ENCODE measurements around the gene INO80E.
A peak's percentile ranks its signal among the peaks of the same experiment; 100 is the strongest.
"Not testable (repeated sequence)": the region's sequence is repeated elsewhere in the genome, so short reads cannot be mapped to it uniquely, and the experiment has no call there.

The INO80E gene

DNA sequence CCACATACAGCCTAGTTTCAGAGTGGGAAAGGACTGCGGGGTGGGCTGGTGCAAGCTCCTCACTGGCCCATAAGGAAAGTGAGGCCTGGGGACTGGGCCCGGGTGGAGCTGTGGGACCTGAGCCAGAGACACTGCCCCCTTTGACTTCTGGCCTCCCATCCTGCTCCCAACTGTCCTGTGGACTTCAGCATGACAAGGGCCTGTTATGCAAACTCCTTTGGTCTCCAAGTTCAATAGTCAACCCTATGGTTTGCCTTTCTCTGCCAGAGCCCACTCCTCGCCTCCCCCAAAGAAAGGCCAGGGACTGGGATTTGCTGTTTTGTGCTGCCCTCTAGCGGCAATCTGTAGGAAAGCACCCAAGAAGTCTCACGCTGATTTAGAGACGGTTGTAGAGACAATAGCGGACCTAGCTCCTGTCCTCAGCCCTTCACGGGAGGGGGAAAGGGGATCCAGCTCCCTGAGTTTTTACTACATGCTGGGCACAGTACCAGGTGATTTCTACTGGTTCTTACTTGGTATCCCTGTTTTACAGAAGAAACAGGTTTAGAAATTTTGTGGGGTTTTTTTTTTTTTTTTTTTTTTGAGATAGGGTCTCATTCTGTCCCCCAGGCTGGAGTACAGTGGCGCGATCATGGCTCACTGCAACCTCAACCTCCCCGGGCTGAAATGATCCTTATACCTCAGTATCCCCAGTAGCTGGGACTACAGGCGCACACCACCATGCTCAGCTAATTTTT is 36.2 kb downstream of the INO80E start:
- peak; percentile 32 for DNase-seq (ENCODE audit: low read depth)

- DNase-seq (ENCODE audit: low read depth) = no peak
These were observed 37.2 kb downstream of the INO80E start for GRCh38 chr16:30033270-30033669.

DNA sequence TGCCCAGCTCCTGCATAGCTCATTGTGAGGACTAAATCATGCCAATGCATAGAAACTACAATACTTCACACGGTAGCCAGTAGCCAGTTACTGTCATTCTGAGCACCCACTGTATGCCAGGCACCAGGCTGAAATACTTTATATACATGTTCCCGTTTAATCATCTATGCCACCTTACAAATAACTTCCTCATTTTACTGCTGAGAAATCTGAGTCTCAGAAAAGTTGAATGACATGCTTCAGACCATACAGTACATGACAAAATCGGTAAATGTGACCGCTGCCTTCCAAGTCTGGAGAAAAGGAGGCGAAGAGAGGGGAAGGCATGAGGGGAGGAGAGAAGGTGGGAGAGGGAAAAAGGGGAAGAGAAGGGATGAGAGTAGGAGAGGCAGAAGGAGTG is 44.2 kb downstream of the INO80E start:
- no peak for DNase-seq (ENCODE audit: low read depth)

DNA sequence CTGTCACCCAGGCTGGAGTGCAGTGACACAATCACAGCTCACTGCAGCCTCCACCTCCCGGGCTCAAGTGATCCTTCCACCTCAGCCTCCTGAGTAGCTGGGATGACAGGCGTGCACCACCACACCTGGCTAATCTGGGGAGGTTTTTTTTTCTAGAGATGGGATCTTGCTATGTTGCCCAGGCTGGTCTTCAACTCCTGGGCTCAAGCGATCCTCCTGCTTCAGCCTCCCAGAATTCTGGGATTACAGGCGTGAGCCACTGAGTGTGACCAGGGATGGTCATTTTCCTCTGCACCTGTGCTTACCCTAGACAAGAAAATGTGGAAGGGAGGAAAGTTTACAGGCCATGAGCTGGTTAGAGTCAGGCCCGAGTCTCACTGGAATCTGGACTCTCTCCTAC is 44.6 kb downstream of the INO80E start:
- not testable (repeated sequence) for DNase-seq (ENCODE audit: low read depth)

- DNase-seq (ENCODE audit: low read depth) = no peak
These were observed 45.8 kb downstream of the INO80E start for GRCh38 chr16:30041841-30042240.

DNA sequence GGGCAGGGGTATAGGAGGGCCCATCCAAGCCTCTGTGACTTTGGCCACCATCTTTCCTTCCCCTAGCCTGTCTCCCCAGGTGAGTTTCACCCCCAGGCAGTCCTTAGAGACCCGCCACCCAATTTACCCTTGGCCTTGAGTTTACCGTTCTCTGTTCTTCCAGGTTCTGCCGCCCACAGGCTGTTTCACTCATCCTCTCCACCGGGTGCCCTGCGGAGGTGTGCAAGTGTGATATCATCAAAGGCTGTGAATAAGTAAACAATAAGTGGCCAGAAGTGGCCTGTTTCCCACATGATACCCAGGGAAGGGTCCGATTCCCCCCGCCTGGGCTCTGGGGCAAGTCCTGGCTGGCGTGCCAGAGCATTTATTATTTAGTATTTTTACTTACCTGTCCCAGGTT is 50.1 kb downstream of the INO80E start:
- no peak for DNase-seq (ENCODE audit: low read depth)

- DNase-seq (ENCODE audit: low read depth) = no peak
These were observed 50.5 kb downstream of the INO80E start for GRCh38 chr16:30046588-30046987.

DNA sequence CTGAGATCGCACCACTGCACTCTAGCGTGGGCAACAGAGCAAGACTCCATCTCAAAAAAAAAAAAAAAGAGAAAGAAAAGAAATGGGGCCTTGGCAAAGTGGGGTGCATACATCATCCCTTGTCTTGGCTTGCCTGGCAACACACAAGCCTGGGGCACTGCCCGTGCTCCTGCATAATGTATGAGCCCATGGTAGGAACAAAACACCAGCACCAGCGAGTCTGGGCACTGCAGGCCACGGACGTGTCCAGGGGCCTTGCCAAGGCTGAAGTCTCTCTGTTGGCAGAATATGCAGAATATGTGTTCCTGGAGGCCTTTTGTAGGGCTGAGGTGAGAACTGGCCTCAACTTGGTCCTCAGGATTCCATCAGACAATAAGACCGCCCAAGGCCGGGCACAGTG is 53.8 kb downstream of the INO80E start:
- no peak for DNase-seq (ENCODE audit: low read depth)

GRCh38 chr16:30051518-30051917 is 55.5 kb downstream of the INO80E start:
- no peak for DNase-seq (ENCODE audit: low read depth)

DNA sequence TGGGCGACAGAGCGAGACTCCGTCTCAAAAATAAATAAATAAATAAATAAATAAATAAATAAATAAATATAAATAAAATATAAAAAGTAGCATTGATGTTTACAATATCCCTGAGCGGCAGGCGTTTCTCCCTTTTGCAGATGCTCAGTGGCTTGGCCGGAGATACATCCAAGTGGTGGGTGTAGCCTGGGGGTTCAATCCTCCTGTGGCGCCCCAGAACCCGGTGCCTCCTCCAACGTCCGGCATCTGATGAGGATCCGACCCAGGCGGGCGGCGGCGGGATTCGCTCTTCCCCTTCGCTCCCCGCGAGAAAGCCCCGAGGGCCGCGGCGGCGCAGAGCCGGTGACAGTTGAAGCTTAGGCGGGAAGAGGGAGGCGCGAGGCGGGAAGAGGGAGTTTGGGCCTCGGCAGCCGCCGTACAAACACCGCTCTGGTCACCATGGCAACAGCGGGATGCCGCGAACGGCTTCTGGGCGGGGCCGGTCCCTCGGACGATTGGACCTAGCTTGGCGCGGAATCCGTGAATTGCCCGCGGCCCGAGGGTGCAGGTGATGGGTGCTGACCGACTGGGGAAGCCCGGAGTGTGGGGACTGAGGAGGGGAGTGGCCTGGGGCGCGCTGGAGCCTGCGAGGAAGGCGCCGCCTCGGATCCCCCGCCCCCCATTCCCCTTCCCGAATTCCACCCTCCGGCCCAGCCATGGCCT is 56.8 kb downstream of the INO80E start:
- peak; percentile 85 for DNase-seq (ENCODE audit: low read depth)

DNA sequence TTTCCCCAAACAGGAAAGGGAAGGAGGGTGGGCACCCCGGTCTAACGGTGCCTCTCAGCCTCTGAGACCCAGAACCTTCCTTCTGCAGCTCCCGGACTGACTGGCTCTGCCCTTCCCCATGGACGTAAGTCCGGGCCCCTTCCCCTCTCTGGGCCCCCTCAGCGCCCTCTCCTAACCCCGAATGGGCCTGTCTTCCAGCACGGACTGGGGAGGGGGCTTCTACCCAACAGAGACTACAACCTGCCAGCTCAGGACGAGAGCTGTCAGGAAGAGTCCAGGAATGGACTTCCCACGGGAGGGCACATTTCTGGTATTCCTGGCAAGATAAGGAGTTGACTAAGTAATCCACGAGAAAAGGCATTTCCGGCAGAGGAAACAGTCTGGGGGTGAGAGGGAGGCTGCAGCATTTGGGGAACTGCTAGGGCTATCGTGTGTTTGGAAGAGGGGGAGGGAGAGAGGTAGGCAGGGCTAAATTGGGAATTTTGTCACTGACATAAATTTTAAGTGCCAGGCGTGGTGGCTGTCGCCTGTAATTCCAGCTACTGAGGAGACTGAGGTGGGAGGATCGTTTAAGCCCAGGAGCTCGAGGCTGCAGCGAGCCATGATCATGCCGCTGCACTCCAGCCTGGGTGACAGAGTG is 57.5 kb downstream of the INO80E start:
- no peak for DNase-seq (ENCODE audit: low read depth)

DNA sequence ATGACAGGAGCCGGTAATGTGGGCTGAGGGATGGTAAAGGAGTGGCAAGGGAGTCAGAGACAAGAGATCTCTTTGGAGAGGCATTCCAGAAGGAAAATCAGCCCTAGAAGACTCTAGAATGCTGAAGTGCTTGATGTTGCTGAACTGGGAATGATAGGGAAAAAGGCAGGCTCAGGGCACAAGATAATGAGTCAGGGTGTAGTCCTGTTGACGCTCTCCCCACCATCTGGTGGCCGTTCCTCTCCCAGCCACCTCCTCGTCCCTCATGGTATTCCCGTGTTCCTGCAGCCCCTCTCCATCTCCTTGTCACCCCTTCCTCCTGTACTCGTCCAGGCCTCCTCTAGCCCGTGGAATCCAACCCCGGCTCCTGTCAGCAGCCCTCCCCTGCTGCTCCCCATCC is 58.4 kb downstream of the INO80E start:
- no peak for DNase-seq (ENCODE audit: low read depth)

DNA sequence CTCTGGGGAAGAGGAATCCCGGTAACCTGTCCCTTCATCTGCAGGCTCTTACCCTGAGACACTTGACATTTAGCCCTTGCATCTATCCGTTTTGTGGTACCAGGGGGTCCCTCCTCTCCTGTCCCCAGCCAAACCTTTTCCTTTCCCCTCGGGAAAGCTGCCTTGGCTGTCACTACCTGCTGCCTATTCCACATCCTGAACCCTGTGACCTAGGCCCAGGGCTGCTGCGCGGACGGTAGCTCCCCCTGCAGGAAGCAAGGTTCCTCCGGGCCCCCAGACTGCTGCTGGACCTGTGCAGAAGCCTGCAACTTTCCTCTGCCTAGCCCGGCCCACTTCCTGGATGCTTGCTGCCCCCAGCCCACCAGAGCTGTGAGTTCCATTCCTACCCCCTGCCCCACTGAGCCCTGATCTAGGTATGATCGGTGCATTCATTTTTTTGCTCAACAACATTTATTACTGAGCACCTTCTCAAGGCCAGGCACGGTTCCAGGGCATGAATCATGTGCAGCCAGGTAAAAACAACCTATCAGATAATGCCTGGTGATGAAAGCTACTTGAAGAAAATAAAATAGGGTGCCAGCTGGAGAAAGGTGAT is 59.0 kb downstream of the INO80E start:
- no peak for DNase-seq (ENCODE audit: low read depth)

Measured in stimulated activated CD4-positive, alpha-beta T cell treated with anti-CD3 and anti-CD28 coated beads, Interleukin-2, amount 100 ng/mL, for 4 hours (primary cell).